GM18868 (cell line): ENCODE results near the gene DIAPH1.

Experiments used
- ATAC-seq: cut with Tn5 transposase; IDR thresholded peaks from one replicate; pipeline ENCODE4 v1.9.1; 2021; ENCODE audit warnings: mild to moderate bottlenecking, moderate library complexity; ENCODE audit not compliant: unreplicated experiment

Gene DIAPH1

DNA sequence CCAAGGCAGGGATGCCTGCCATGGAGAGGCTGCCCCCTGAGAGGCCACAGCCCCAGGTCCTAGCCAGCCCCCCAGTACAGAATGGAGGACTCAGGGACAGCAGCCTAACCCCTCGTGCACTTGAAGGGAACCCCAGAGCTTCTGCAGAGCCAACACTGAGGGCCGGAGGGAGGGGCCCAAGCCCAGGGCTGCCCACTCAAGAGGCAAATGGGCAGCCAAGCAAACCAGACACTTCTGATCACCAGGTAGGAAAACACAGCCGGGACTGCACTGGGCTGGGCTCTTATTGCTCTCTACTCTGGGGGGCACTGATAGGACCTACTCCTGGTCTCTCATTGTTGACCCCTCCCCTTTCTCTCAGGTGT lies 21.2 kb upstream of the DIAPH1 start:
- ATAC-seq: no peak

DNA sequence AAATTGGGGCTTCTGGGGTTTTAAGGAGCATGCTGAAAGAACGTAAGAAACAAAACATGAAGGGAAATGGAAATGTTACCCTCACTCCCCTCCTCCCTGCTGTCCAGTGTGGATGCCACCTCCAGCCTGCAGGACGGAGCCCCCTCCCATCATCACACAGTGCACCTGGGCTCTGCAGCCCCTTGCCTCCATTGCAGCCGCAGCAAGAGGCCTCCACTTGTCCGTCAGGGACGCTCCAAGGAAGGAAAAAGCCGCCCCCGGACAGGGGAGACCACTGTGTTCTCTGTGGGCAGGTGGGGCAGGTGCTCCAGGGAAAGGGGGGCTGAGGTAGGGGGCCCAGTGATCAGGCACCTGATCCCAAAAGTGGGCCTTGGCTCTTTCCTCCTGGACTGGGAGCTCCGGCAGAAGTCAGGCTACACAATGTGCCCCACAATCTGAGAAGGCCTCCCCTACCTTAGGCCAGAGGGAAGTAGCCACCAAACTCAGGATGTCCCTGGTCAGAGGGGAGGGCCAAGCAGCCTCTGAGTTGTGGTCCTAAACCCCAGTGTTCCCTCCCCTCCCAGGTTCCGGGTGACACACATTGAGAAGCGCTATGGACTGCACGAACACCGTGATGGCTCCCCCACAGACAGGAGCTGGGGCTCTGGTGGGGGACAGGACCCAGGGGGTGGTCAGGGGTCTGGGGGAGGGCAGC lies 20.7 kb upstream of the DIAPH1 start:
- no peak for ATAC-seq

DNA sequence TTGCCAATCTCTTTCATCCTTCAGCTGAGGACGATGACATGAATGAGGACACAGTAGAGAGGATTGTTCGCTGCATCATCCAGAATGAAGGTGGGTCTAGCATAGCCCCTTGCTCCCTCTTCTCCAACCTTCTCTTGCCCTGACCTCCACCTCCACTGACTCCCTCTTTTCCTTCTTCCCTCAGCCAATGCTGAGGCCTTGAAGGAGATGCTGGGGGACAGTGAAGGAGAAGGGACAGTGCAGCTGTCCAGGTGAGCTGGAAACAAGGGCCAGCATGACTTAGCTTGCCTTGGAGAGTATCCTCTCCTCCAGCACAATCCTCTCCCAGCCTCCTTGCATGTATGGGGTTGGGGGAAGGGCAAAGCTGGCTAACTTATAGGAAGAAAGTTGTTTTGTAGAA lies 20.0 kb upstream of the DIAPH1 start:
- ATAC-seq: no peak

DNA sequence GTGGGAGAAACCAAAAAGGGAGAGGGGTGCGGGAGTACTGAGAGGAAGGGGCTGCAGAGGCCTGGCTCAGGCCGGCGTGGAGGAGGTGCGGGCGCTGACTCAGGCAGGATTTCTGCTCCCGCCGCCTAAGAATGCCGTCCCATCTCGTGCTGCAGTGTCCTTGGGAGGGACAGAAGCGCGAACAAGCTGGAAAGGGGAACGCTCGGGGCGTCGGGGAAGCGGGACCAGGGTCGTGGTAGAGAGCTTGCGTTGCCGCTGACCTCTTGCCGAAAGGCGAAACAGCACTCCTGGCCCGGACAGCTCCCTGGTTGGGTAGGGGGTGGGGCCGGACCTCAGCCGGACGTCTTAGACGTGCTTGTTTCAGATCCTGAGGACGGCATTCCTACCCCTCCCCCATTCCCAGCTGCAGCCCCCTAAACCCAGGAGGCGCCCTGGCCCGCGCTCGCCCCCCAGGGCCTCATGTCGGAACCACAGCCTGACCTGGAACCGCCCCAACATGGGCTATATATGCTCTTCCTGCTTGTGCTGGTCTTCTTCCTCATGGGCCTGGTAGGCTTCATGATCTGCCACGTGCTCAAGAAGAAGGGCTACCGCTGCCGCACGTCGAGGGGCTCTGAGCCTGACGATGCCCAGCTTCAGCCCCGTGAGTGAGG lies 19.1 kb upstream of the DIAPH1 start:
- peak; percentile 23 for ATAC-seq

DNA sequence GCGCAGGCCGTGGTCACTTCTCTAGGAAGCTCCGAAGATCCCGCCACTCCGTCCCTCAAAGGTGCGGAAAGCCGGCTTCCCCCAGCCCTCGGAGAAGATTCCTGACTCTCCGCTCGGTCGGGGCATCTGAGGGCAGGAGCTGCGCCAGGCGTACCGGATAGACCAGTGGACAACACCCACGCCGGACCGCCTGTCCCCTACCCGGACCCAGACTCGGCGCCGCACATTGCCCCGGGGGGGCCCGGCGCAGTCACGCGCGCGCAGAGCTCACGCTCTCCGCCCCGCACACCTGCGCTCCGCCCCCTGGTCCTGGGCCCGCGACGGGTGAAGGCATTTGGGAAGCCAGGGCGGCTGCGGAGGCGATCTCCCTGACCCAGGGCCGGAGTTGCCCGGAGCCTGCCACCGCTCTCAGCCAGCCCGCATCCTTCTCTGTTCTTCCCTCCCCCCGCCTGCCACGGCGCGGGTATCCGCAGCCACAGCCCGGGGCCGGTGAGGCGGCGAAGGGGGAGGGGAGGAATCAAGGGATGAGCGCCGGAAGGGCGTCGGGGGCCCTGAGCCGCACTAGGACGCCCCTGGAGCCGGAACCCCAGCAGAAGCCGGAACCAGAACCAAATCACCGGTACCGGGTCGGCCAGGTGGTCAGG lies 18.4 kb upstream of the DIAPH1 start:
- peak; percentile 17 for ATAC-seq

DNA sequence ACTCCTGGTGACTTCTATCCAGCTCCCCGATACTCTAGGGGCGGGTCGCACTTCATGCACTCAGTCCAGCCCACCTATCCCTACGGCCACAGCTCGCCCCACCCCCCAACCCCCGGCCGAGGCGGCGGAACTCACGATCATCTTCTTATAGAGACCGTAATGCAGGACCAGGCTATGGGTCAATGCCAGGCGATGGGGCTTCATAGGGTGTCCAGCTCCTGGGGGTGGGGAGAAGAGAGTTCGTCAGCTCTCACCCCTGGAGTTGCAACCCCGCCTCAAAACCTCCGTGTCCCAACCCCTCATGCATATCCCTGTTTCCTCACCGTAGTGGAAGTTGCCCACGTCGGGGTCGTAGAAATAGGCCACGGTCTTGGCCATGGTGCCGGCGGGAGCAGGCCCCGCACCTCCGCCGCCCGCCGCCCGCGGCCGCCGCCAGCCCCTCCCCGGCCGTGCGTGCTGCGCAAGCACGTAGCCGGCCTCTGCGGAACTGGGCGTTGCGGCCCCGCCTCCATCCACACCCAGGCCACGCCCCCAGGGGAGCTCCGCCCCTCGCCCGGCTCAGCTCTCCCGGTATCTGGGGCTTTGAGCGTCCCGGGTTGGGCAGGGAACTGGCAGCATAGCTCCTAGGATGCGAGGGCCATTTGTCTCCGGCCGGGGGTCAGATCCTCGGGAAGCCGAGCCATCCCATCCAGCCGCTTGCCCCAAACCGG lies 17.8 kb upstream of the DIAPH1 start, which contains the start of the genes HDAC3 and RELL2:
Gene HDAC3, minus strand, starts transcription at position 437 of the 710 bp plus-strand sequence. Its CDS starts 59 bp downstream, at position 378.
Gene RELL2, plus strand, starts transcription at position 585 of the 710 bp plus-strand sequence. CDS start 1,229 bp downstream, outside the sequence.
- ATAC-seq: peak; percentile 72

DNA sequence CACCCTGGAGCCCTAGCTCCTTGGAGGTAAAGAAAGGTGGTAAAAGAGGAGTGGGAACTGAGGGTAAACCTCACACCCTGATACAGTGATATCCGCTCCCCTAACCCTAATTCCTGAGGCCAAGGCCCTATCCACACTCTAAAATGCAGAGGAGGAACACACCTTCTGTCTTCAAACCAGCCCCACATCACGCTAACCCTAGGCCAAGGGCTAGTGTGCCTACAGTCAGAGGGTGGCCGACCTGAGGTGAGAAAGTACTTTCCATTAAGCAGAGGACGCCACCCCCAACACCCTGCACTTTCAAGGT lies 17.3 kb upstream of the DIAPH1 start:
- ATAC-seq: no peak

DNA sequence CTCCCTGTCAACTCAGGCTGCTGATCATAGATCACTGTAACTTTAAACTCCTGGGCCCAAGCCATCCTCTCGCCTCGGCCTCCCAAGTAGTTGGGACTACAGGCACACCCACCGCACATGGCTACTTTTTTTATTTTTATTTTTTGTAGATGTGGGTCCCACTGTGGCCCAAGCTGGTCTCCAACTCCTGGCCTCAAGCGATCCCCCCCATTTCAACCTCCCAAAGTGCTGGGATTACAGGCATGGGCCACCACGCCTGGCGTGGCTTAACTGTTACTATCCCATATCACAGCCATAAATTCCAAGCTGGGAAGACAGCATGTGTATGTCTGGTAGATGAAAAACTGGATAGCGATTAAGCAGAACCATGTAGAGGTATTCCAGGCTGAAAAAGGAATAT lies 16.8 kb upstream of the DIAPH1 start:
- ATAC-seq: no peak

DNA sequence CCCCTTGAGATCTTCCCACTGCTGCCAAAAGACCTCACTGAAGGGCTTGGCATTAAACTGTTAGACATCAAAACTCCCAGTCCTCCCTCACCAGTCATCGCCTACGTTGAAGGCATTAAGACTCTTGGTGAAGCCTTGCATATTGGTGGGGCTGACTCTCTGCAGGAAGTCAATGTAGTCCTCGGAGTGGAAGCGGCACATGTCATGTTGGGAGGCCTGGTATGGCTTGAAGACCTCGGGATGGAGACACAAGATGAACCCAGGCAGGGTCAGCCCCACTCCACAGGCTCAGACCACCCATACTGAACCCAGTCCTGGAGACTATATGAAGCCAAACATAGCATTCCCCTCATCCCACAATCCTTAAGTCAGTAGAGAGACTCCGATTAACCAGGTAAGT lies 15.9 kb upstream of the DIAPH1 start:
- no peak for ATAC-seq

DNA sequence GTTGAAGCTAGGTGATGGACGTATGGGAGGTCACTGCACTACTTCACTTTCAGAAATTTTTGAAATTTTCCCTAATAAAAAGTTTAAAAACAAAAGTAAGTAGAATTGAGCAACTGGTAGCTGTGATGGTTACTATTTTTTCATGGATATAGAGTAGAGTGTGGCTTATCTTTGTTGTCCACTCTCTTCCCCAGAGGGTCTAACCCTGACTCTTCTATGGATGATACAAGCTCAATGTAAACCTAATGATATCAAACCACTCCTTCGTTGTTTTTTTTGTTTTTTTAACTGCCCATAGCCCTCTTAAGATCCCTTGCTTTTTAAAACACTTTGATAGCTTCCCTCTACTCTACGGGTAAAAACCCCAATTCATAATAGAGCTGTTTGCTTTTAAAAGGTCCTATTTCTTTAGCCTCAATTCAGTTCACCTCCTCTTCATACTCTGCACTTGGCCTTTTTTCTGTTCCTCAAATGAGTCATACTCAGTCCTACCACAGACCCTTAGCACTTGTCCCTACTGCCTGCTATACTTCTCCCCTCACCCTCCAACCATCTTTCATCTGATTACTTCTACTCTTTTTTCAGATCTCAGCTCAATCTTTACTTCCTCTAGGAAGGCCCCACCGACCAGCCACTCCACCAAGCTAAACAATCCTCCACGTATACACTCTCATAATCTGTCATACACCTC lies 15.2 kb upstream of the DIAPH1 start:
- ATAC-seq: peak; percentile 83

DNA sequence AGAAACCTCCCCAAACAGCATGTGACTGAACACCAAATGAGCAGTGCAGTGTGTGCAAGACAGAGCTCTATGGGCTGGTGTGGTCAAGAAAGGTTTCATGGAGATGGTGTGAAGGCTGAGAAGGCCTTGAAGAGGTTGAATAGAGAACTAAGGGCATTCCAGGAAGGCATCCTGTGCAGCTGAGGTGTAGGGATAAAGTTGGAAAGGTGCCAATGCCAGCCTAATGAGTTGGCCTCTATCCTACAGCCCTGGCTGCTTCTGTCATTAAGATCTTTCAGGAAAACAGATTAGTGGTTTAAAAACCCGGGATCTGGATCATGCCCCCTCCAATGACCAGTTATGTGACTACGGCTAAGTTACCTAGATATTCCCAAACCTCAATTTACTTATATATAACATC lies 13.8 kb upstream of the DIAPH1 start:
- ATAC-seq: no peak

DNA sequence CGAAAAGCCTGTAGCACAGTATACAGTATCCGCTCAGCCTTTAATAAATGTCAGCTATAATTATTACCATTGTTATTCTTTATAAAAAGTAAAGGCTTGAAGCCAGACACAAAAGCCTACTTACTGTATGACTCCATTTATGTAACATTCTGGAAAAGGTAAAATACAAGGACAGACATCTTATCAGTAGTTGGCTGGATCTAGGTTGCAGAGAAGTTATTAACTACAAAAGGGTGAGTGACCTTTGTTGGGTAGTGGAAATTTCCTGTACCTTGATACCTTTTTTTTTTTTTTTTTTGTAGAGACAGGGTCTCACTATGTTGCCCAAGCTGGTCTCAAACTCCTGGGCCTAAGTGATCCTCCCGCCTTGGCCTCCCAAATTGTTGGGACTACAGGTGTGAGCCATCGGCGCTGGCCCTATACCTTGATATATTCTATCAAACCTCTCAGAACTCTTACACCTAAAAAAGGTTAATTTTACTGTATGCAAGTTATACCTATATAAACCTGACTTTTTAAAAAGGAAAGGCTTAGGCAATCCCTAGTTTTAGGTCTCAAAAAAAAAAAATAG lies 11.9 kb upstream of the DIAPH1 start:
- ATAC-seq: no peak

DNA sequence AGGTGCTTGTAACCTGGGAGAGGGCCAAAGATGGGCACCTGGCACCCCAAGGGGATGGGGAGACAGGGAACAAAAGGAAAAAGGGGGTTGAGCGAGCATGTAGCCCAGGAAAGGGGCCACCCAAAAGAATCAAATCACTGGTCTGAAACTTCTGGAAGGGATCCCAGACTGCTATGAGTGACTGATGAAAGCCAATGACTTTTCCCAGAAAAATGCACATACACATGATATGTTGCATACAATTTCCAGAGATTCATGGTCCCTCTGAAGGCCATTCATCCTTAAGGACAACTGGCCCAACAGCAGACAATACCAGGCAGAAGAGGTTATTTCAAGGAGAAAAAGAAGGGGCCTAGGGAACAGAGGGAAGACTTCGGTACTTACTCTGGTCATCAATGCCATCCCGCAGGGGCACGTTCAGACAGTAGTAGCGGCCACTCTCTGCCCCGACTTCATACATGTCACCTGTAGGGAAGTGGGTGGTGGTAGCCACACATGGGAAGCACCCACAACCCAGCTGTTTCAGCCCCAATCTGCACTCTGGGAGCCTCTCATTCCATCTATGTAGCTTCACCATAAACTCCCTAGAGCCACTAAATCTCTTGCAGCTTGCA lies 9.5 kb upstream of the DIAPH1 start:
- no peak for ATAC-seq

DNA sequence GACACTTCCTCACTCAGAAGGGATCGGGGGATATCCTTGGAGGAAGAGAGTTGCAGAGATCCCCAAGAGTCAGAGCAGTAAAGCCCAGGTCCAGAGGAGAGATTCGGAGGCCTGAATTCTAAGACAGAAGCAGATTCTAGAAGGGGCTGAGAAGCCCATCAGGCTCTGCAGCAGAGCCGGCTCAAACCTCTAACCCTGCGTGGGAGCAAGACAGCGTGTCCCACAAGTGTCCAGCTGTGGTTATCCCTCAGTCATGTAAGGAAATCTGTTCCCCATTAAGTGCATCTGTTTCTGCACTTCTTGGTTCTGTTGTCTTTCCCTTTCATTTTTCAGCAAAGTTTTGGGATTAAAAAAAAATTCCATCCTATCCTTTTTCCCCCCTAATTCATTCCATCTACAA lies 4.8 kb upstream of the DIAPH1 start:
- ATAC-seq: no peak

DNA sequence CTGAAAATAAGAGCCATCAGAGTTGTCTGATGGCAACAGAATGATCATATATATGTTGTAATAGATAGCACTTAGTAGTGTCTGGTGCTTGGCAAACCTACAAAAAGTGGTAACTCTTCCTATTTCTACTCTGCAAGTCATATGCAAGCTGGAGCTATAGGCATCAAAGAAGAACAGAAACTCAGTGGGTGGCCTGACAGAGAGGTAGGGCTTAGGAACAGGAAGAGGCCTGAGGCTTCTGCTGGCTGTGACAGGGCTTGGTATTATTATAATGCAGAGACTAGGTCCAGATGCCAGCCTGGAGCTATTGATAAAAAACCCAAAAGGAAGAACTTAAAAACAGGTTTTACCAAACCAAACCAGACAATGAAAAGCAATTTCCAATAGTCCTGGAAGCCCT lies 4.4 kb upstream of the DIAPH1 start:
- ATAC-seq: peak; percentile 66

DNA sequence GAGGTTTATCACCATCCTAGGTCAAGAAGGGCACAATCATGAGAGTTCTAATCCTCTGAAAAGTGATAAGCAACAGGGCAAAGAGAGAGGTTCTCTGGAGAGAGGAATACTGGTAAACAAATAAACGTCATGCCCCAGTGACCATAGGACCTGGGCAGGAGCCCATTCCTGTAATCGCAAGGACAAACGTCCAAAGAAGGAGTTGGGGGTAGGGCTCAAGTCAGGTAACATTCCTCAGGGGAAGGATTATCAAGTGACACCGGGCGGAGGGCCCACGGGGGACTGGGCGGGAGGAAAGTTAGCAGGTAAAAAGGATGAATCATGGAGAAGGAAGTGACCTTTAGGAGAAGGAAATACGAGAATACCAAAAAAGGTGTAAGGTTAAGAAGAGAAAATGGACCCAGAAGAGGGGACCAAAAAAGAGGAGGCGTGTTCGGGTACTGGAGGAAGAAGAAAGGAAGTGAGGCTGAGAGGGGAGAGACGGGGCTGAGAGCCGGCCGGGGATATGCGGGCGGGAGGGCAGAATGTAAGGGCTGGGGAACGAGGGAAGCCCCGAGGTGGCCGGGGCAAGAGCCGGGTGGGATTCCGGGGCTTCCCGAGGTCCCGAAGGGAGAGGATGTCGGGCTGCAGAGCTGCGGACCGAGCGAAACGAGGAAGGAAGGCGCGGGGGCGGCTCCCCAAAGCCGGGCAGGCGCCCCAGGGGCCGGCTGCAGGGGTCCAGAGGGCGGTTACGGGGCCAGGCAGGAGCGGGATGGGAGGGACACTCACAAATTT lies 583 bp downstream of the DIAPH1 start:
- ATAC-seq: peak; percentile 19

DNA sequence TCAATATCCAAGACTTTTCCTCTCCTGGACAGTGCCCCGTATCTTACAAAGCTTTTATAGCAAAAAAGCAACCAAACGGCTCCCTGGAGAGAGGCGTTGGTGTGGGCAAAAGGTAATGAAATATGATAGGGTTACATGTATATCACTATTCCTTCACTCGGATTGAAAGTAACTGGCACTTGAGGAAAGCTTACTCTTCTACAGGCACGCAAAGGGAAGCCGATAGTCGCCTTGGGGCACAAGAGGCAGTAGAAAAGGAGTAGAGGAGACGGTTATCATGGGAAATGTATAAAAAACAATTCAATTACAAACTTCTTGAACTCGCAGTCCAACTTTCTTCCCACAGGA lies 1.1 kb downstream of the DIAPH1 start:
- no peak for ATAC-seq

DNA sequence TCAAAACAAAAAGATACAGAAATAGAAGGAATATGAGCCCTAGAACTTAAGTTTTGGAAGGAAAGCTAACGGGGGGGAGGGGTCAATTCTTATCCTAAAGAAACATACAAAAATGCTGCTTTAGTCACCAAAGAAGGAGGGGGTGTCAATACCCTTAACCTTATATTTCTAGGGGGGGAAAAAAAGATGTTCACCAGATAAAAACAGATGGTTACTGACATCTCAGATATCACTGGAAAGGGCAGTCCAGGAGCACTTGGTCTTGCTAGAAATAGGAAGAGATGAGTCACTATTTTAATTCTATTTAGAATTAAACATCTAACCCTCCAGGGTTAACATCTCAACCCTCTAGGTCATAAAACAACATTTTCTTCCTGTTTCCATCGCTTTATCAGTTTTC lies 1.7 kb downstream of the DIAPH1 start:
- ATAC-seq: no peak

DNA sequence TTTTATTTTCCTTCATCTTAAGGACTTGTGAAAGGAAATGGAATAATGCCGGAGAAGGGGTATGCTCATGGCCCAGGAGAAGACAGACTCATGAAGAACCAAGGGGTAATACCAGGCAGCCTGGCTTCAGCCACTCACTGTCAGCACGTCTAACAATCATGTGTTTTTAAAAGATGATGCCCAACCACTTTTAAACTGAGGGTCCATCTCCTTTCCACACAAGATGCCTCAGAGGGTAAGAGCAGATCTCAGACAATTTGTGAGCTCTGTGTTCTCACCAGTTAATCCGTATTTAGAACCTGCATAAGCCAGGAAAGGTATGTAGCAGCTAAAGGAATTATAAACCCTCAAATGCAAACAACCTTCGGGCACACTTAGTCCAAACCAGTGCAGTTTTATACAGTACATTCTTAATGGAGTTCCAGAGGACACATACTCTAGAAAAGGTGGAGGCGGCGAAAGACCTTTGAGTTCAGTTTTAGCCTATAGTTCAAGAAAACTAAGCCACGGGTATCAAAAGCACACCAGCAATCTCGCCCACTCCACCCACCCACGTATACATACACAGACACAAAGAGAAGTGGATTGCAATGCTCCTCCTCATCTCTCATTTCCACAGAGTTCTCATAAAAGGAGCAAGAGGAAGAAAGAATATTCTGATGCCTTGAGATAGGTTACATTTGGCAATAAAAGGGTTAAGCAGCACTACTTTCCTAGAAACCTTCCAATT lies 2.6 kb downstream of the DIAPH1 start:
- no peak for ATAC-seq
